ENCODE data around the gene CFAP90. TPM values are rescaled to one million over a fixed set of nuclear protein-coding genes. Genes with fewer than 3 reads are reported as not detected.

The CFAP90 gene
- polyA plus RNA-seq (2013, experiment 1 of 2) = 0.55 TPM
- 0.70 TPM for polyA plus RNA-seq (2013, experiment 2 of 2)

GRCh38 chr5:7850395-7851239 lies at the start of gene CFAP90:
Gene CFAP90, minus strand, starts transcription at chr5:7851133. Its CDS starts 112 bp downstream, at chr5:7851021.
- no CpG with 5 or more reads among the region's 76 CpGs for WGBS (ENCODE audit: extremely low coverage, insufficient coverage, low lambda C conversion rate)

GRCh38 chr5:7897014-7897600 lies 46.2 kb upstream of the CFAP90 start:
- Histone ChIP-seq H4K5ac (ENCODE audit: low read length) (no peak overlapping the region), H3K27me3 (ENCODE audit: insufficient read depth, low read length, poor library complexity) (no peaks in the 10 kb centered on the region), H4K8ac (ENCODE audit: low read depth, low read length) (no peak overlapping the region), H3K23ac (ENCODE audit: low read length) (no peak overlapping the region), H3K56ac (ENCODE audit: low read length) (no peak overlapping the region), H3K18ac (ENCODE audit: low read length) (no peak overlapping the region), H2AK5ac (ENCODE audit: low read length) (no peak overlapping the region), H2BK15ac (replicated peaks; ENCODE audit: low read depth) (no peak overlapping the region), H3K4me2 (ENCODE audit: low read length) (no peak overlapping the region), H3K79me2 (ENCODE audit: control insufficient read depth, insufficient read depth, low read length) (no peaks in the 10 kb centered on the region), H2BK120ac (ENCODE audit: low read depth, low read length) (no peak overlapping the region), H3K4me3 (ENCODE audit: low read length) (no peak overlapping the region), H3K79me1 (ENCODE audit: low read length) (no peaks in the 10 kb centered on the region), H3K27ac (ENCODE audit: low read depth, low read length) (no peak overlapping the region), H3K4ac (ENCODE audit: low read depth, low read length) (no peak overlapping the region), H3K4me1 (ENCODE audit: control insufficient read depth, low read depth, low read length) (no peaks in the 10 kb centered on the region), H3K36me3 (ENCODE audit: control insufficient read depth, insufficient read depth, low read length) (peaks cover 13% of the 10 kb centered on the region), H3K9ac (ENCODE audit: low read length) (no peak overlapping the region), H2BK5ac (ENCODE audit: low read length) (no peak overlapping the region)
- no CpG with 5 or more reads among the region's 5 CpGs for WGBS (ENCODE audit: extremely low coverage, insufficient coverage, low lambda C conversion rate)
- DNase-seq = peak; percentile 70

More at GRCh38 chr5:7850395-7851239, at the start of gene CFAP90:
- Histone ChIP-seq H3K27me3 (ENCODE audit: insufficient read depth, low read length, poor library complexity) (no peaks in the 10 kb centered on the region), H2BK5ac (ENCODE audit: low read length) (no peak within 1 kb of the TSS), H3K79me2 (ENCODE audit: control insufficient read depth, insufficient read depth, low read length) (no peaks in the 10 kb centered on the region), H2AK5ac (ENCODE audit: low read length) (no peak within 1 kb of the TSS), H3K56ac (ENCODE audit: low read length) (peak within 1 kb of the TSS; percentile 89), H3K4ac (ENCODE audit: low read depth, low read length) (no peak within 1 kb of the TSS), H4K8ac (ENCODE audit: low read depth, low read length) (no peak within 1 kb of the TSS), H4K5ac (ENCODE audit: low read length) (no peak within 1 kb of the TSS), H3K4me2 (ENCODE audit: low read length) (peak within 1 kb of the TSS; percentile 90), H3K4me1 (ENCODE audit: control insufficient read depth, low read depth, low read length) (no peaks in the 10 kb centered on the region), H3K79me1 (ENCODE audit: low read length) (no peaks in the 10 kb centered on the region), H3K18ac (ENCODE audit: low read length) (peak within 1 kb of the TSS; percentile 33), H3K36me3 (ENCODE audit: control insufficient read depth, insufficient read depth, low read length) (no peaks in the 10 kb centered on the region), H3K4me3 (ENCODE audit: low read length) (peak within 1 kb of the TSS; percentile 55), H3K27ac (ENCODE audit: low read depth, low read length) (peak within 1 kb of the TSS; percentile 55), H2BK15ac (replicated peaks; ENCODE audit: low read depth) (no peak within 1 kb of the TSS), H2BK120ac (ENCODE audit: low read depth, low read length) (no peak within 1 kb of the TSS), H3K23ac (ENCODE audit: low read length) (peak within 1 kb of the TSS; percentile 94), H3K9ac (ENCODE audit: low read length) (peak within 1 kb of the TSS; percentile 78)
- peak; percentile 95 for DNase-seq

- DNase-seq = no peak
- Histone ChIP-seq H3K79me2 (ENCODE audit: control insufficient read depth, insufficient read depth, low read length) (no peaks in the 10 kb centered on the region), H3K79me1 (ENCODE audit: low read length) (no peaks in the 10 kb centered on the region), H3K56ac (ENCODE audit: low read length) (no peak overlapping the region), H3K18ac (ENCODE audit: low read length) (no peak overlapping the region), H2BK120ac (ENCODE audit: low read depth, low read length) (no peak overlapping the region), H3K4me3 (ENCODE audit: low read length) (no peak overlapping the region), H3K4ac (ENCODE audit: low read depth, low read length) (no peak overlapping the region), H3K23ac (ENCODE audit: low read length) (no peak overlapping the region), H3K27me3 (ENCODE audit: insufficient read depth, low read length, poor library complexity) (no peaks in the 10 kb centered on the region), H2BK15ac (replicated peaks; ENCODE audit: low read depth) (no peak overlapping the region), H3K27ac (ENCODE audit: low read depth, low read length) (no peak overlapping the region), H3K4me1 (ENCODE audit: control insufficient read depth, low read depth, low read length) (no peaks in the 10 kb centered on the region), H4K8ac (ENCODE audit: low read depth, low read length) (no peak overlapping the region), H2BK5ac (ENCODE audit: low read length) (no peak overlapping the region), H3K4me2 (ENCODE audit: low read length) (no peak overlapping the region), H3K36me3 (ENCODE audit: control insufficient read depth, insufficient read depth, low read length) (peaks cover 9% of the 10 kb centered on the region), H4K5ac (ENCODE audit: low read length) (no peak overlapping the region), H2AK5ac (ENCODE audit: low read length) (no peak overlapping the region), H3K9ac (ENCODE audit: low read length) (no peak overlapping the region)
- no CpG with 5 or more reads among the region's 2 CpGs for WGBS (ENCODE audit: extremely low coverage, insufficient coverage, low lambda C conversion rate)
Observed at GRCh38 chr5:7894860-7895259, 43.9 kb upstream of the CFAP90 start.

GRCh38 chr5:7894439-7894838 lies 43.5 kb upstream of the CFAP90 start:
- H3K56ac ChIP-seq (ENCODE audit: low read length) = no peak overlapping the region
- no peak overlapping the region for H2BK15ac ChIP-seq (replicated peaks; ENCODE audit: low read depth)
- H3K27me3 ChIP-seq (ENCODE audit: insufficient read depth, low read length, poor library complexity) = no peaks in the 10 kb centered on the region
- H3K4me2 ChIP-seq (ENCODE audit: low read length) = no peak overlapping the region
- no peak overlapping the region for H2BK120ac ChIP-seq (ENCODE audit: low read depth, low read length)
- no peak overlapping the region for H3K18ac ChIP-seq (ENCODE audit: low read length)
- H2AK5ac ChIP-seq (ENCODE audit: low read length) = no peak overlapping the region
- WGBS (ENCODE audit: extremely low coverage, insufficient coverage, low lambda C conversion rate) = no CpG with 5 or more reads among the region's 5 CpGs
- peaks cover 8% of the 10 kb centered on the region for H3K36me3 ChIP-seq (ENCODE audit: control insufficient read depth, insufficient read depth, low read length)
- H3K23ac ChIP-seq (ENCODE audit: low read length) = no peak overlapping the region
- DNase-seq = no peak
- no peaks in the 10 kb centered on the region for H3K4me1 ChIP-seq (ENCODE audit: control insufficient read depth, low read depth, low read length)
- no peak overlapping the region for H3K4me3 ChIP-seq (ENCODE audit: low read length)
- no peaks in the 10 kb centered on the region for H3K79me2 ChIP-seq (ENCODE audit: control insufficient read depth, insufficient read depth, low read length)
- no peak overlapping the region for H4K5ac ChIP-seq (ENCODE audit: low read length)
- no peak overlapping the region for H4K8ac ChIP-seq (ENCODE audit: low read depth, low read length)
- H3K4ac ChIP-seq (ENCODE audit: low read depth, low read length) = no peak overlapping the region
- H3K9ac ChIP-seq (ENCODE audit: low read length) = no peak overlapping the region
- no peak overlapping the region for H3K27ac ChIP-seq (ENCODE audit: low read depth, low read length)
- no peak overlapping the region for H2BK5ac ChIP-seq (ENCODE audit: low read length)
- no peaks in the 10 kb centered on the region for H3K79me1 ChIP-seq (ENCODE audit: low read length)

- Histone ChIP-seq H3K79me1 (ENCODE audit: low read length) (no peaks in the 10 kb centered on the region), H2BK15ac (replicated peaks; ENCODE audit: low read depth) (no peak overlapping the region), H2AK5ac (ENCODE audit: low read length) (no peak overlapping the region), H2BK5ac (ENCODE audit: low read length) (no peak overlapping the region), H3K4ac (ENCODE audit: low read depth, low read length) (no peak overlapping the region), H3K27me3 (ENCODE audit: insufficient read depth, low read length, poor library complexity) (no peaks in the 10 kb centered on the region), H3K79me2 (ENCODE audit: control insufficient read depth, insufficient read depth, low read length) (no peaks in the 10 kb centered on the region), H3K56ac (ENCODE audit: low read length) (no peak overlapping the region), H2BK120ac (ENCODE audit: low read depth, low read length) (no peak overlapping the region), H3K36me3 (ENCODE audit: control insufficient read depth, insufficient read depth, low read length) (peaks cover 5% of the 10 kb centered on the region), H4K5ac (ENCODE audit: low read length) (no peak overlapping the region), H4K8ac (ENCODE audit: low read depth, low read length) (no peak overlapping the region), H3K4me2 (ENCODE audit: low read length) (no peak overlapping the region), H3K4me3 (ENCODE audit: low read length) (no peak overlapping the region), H3K18ac (ENCODE audit: low read length) (no peak overlapping the region), H3K9ac (ENCODE audit: low read length) (no peak overlapping the region), H3K4me1 (ENCODE audit: control insufficient read depth, low read depth, low read length) (no peaks in the 10 kb centered on the region), H3K23ac (ENCODE audit: low read length) (no peak overlapping the region), H3K27ac (ENCODE audit: low read depth, low read length) (no peak overlapping the region)
- no peak for DNase-seq
- WGBS (ENCODE audit: extremely low coverage, insufficient coverage, low lambda C conversion rate) = no CpG with 5 or more reads among the region's 9 CpGs
Observed at GRCh38 chr5:7888901-7889300, 38.0 kb upstream of the CFAP90 start.

All from mesendoderm (in vitro differentiated cells).